CD4-positive, alpha-beta T cell treated with Interleukin-10 for 1 hour (primary cell): ENCODE measurements around the gene CAB39L.

Experiments
- DNase-seq: peaks from one replicate; pipeline ENCODE4 v3.0.0-alpha.2; 2020

CAB39L gene

DNA sequence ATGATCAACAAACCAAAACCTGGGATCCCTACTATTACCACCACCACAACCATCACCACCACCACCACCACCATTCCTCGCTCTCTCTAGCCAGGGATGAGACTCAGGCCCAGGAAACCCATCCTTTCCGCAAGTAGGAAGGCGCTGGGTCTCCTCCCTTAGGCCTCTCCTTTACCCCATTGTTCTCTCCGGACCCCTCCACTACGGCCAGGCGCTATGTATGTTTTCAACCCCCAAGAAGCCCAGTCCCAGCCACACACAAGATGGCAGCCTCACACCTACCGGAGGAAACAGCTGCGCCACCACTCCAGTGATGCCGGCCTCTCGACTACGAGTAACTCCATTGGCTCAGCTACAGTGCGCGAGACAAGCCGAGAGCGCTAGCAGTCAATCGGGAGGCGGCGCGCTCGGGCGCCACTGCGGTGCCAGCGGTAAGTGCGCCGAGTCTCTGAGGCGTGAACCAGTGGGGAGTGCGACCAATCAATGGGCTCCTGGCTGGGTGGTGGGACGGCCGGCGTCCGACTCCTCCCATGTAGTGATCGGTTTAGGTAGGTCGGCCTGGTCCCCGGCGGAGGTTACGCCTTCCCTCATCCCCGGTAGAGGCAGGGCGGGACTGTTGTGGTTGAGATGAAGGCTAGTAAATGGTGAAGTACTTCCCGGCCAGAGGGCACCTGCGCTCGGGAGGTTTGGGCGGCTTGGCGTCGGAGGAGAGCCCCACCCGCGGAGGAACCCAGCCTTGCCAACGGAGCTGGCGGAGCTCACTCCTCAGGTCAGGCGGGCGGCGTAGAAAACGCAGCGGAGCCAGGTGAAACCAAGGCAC is at the start of gene CAB39L, which contains the start of gene SETDB2:
CAB39L (minus strand) TSS at position 361 of the 820 bp plus-strand sequence. CDS start 61,154 bp downstream, outside the sequence.
SETDB2 (plus strand) TSS at position 571 of the 820 bp plus-strand sequence. CDS start 7,620 bp downstream, outside the sequence.
- DNase-seq = peak; percentile 100

DNA sequence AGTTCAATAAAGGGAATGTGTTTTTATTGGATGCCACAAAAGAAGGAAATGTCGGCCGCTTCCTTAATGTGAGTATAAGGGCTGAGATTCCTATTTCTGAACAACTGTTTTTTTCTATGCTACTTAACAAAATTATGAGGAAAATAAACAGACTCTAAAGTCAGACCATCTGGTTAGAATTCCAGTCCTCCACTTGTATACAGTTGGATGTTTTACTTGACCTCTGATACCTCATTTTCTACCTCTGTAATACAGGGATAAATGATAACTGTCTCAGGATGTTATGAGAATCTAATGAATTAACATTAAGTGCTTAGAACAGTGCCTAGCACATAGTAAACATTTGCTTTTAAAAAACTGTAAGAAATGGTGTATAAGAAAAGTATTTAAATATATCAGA is 44.7 kb upstream of the CAB39L start:
- DNase-seq = no peak

GRCh38 chr13:49481788-49482187 is 37.9 kb upstream of the CAB39L start:
- DNase-seq = no peak

DNA sequence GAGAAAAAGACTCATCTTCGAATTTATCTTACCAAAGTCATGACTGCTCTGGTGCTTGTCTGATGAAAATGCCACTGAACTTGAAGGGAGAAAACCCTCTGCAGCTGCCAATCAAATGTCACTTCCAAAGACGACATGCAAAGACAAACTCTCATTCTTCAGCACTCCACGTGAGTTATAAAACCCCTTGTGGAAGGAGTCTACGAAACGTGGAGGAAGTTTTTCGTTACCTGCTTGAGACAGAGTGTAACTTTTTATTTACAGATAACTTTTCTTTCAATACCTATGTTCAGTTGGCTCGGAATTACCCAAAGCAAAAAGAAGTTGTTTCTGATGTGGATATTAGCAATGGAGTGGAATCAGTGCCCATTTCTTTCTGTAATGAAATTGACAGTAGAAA is 32.7 kb upstream of the CAB39L start:
- DNase-seq = no peak

GRCh38 chr13:49472186-49472585 is 28.3 kb upstream of the CAB39L start:
- no peak for DNase-seq

DNA sequence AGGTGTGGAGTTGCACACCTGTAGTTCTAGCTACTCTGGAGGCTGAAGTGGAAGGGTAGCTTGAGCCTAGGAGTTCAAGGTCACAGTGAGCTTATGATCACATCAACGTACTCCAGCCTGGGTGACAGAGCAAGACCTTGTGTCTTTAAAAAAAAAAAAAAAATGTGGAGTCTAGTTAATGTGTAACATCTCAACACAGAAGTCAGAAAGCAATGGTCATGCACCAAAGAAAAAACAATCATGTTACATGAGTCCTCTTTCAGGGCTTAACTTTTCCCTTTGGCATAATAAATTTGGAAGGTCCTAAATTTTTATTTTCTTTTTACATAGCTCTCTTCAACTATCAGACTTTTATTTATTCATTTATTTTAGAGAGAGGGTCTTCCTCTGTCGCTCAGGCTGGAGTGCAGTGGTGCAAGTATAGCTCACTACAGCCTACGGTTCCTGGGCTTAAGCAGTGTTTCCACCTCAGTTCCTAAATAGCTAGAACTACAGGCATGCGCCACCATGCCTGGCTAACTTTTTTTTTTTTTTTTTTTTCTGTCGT is 22.5 kb upstream of the CAB39L start:
- DNase-seq = no peak

- no peak for DNase-seq
Measured at GRCh38 chr13:49464621-49465325, 20.9 kb upstream of the CAB39L start.

DNA sequence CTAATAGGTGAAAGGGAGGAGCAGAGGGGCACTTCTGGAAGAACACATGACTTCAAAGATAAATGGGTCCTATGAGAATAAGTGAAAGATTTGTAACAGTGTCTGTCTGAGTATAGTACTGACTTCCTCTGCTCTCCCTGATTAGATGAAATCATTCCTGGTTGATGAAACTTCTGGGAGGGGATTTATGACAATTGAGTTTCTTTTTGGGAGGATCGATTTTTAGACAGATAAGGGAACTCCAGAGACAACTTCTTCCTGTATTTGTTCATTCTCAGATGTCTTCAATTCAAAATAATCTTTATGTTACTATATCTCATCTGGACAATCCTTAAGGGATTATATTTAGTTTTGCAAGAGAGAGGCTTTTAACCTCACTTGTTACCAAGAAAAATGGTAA is 20.2 kb upstream of the CAB39L start:
- no peak for DNase-seq

DNA sequence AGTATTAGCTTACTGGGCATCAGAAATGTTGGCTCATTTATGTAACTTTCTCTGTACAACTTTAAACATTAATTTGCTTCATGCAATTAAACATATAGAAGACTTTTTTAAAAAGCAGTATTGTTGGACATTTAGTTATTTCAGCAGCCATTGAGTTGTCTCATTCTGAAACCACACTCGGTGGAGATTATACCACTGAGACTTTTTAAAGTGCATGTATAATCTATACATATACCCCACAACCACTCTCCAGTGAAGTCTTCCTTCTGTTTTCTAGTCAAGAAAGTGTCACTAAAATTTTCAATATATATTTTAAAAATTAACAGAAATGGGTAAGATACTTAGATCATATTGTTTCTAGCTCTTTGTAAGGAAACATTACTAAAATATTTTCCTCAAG is 15.7 kb upstream of the CAB39L start:
- DNase-seq = no peak

GRCh38 chr13:49457221-49457620 is 13.4 kb upstream of the CAB39L start:
- DNase-seq = no peak

DNA sequence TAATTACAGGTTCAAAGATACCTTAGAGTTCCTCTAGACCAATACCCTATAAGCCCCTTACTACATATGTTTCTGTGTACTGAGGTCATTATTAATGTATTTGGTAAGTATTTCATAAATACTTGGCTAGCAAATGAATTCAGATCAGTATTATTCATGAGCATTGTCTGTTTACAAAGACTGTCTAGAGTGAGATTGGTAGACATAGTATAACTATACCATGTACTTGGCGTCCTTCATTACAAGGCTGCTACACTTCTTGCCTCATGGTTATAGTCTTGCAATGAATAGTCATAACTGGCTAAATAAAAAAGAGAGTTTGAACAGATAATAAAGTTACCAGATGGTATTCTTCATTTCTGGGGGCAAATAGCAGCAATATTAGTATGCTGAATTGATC is 12.3 kb upstream of the CAB39L start:
- DNase-seq = no peak

DNA sequence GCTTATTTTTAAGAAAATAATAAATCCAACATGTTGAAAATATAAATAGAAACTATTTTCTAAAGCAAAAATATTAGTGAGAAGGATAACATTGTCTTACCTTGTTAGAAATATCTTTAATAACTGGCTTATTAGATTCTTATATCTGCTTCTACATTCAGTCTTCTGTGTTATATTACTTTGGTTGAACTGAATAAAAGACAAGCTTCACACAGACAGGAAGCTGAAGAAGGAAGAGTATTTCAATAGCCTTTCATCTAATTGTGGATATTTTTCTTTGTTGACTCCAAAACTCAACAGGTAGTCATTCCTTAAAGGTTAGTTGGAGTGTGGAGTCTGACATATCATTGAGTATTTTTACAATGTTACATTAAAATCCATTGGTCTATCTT is 11.1 kb upstream of the CAB39L start:
- DNase-seq = no peak

DNA sequence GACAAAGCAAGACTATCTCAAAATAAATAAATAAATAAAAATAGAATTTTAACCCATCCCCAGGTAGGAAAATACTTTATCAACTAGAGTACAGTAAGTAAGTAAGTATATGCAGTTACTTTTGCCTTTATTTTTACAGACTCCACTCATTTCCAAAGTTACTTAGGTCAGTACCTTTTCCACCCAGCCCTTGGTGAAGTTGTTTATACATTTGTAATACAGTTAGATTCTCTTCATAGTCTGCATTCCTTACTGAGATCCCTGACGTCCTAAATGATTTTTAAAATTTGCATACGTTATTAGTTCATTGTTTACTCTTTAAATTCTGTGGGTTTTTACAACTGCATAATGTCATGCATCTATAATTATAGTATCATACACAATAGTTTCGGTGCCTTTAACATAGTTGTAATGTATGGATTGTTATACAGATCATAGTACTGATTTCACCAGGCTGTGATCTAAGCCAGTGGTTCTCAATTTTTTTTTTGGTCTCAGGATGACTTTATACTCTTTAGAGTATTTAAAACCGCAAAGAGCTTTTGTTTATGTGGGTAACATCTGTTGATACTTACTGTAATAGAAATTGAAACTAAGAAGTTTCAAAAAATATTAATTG is 10.6 kb upstream of the CAB39L start:
- DNase-seq = peak; percentile 42

DNA sequence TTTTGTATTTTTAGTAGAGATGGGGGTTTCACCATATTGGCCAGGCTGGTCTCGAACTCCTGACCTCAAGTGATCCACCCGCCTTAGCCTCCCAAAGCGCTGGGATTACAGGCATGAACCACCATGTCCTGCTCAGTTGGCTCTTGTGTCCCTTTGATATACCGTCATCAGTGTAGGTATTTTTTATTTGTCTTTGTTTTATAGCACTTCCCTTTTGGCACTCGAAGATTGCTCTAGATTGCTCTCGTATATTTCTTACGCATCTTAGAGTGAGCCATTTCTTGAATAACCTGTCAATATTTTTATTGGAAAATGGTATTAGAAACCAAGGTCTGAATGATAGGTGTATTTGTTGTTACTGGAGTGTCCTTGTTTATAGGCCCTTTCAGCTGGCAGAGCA is 9.6 kb upstream of the CAB39L start:
- DNase-seq = no peak

GRCh38 chr13:49452725-49453457 is 9.0 kb upstream of the CAB39L start:
- no peak for DNase-seq

- no peak for DNase-seq
Measured at GRCh38 chr13:49450105-49450819, 6.4 kb upstream of the CAB39L start.

- DNase-seq = no peak
Measured at GRCh38 chr13:49448753-49449152, 4.9 kb upstream of the CAB39L start.

DNA sequence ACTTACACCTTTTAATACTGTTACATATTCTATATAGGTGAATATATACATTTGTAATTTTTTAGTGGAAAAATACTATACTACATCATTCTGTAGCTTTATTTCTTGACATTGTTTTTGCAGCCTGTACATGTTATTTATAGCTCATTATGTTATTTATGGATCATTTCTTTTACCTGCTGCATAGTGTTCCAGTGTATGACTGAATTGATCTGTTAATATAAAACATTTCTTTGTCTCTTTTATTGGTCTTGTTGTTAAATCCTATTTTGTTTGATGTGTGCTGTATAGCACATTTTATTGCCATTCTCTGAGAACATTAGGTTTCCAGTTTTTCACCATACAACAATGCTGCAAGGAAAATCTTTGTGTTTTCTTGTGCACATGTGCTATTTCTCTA is 2.6 kb upstream of the CAB39L start:
- DNase-seq = no peak

GRCh38 chr13:49444524-49445395 is 896 bp upstream of the CAB39L start:
- peak; percentile 66 for DNase-seq

DNA sequence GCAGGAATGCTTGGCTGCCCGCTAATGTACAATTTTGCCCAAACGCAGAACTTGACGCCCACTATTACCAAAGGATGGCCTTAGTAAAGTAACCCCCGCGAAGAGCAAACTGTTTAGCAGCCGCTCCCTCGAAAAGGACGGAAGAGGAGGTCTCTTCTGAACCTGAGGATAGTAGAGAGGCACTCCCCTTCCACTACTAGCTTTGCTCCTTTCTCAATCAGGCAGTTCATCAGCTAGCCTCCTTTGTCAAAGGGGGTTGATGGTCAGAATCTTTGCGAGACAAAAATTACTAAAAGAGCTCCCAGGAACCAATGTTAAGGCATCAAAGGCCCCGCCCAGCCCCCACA is 534 bp downstream of the CAB39L start:
- DNase-seq = no peak

GRCh38 chr13:49441846-49442245 is 2.0 kb downstream of the CAB39L start:
- DNase-seq = no peak
